ENCODE results near the gene NTN4. TPM values are rescaled to one million over a fixed set of nuclear protein-coding genes. Genes with fewer than 3 reads are reported as not detected.

The NTN4 gene
- total RNA-seq, 2 donors from 2014 or later: 72.3 to 79.2 TPM

GRCh38 chr12:95629392-95629791 is 161.2 kb downstream of the NTN4 start:
- no peaks in the 10 kb centered on the region for H3K36me3 ChIP-seq
- peak overlapping the region in 1 of 2 donors; percentile 19 for H3K27ac ChIP-seq
- TF ChIP-seq CTCF (IDR thresholded peaks at IDR 0.05): no peak
- DNase-seq (ENCODE audit: low spot score): no peak
- H3K9me3 ChIP-seq: no peaks in the 10 kb centered on the region
- H3K4me3 ChIP-seq: no peak overlapping the region
- no peaks in the 10 kb centered on the region for H3K27me3 ChIP-seq (replicated peaks; ENCODE audit: insufficient read depth)
- peaks cover 13 to 32% of the 10 kb centered on the region in 2 donors for H3K4me1 ChIP-seq (ENCODE audit: control insufficient read depth in 1 of 2, low read depth in 2 of 2)
- no peak for ATAC-seq (ENCODE audit: insufficient number of reproducible peaks, low FRiP score, low read depth)

- no peak for TF ChIP-seq CTCF (IDR thresholded peaks at IDR 0.05)
- H3K27ac ChIP-seq: no peak overlapping the region
- H3K4me3 ChIP-seq: no peak overlapping the region
- DNase-seq (ENCODE audit: low spot score): no peak
- H3K36me3 ChIP-seq: no peaks in the 10 kb centered on the region
- ATAC-seq (ENCODE audit: insufficient number of reproducible peaks, low FRiP score, low read depth): no peak
- H3K9me3 ChIP-seq: no peaks in the 10 kb centered on the region
- no peaks in the 10 kb centered on the region for H3K27me3 ChIP-seq (replicated peaks; ENCODE audit: insufficient read depth)
- peaks cover 5 to 24% of the 10 kb centered on the region in 2 donors for H3K4me1 ChIP-seq (ENCODE audit: control insufficient read depth in 1 of 2, low read depth in 2 of 2)
Measured at GRCh38 chr12:95626854-95627253, 163.7 kb downstream of the NTN4 start.

GRCh38 chr12:95625012-95625411 is 165.6 kb downstream of the NTN4 start:
- peaks cover 5 to 19% of the 10 kb centered on the region in 2 donors for H3K4me1 ChIP-seq (ENCODE audit: control insufficient read depth in 1 of 2, low read depth in 2 of 2)
- TF ChIP-seq CTCF (IDR thresholded peaks at IDR 0.05): no peak
- H3K27me3 ChIP-seq (replicated peaks; ENCODE audit: insufficient read depth): no peaks in the 10 kb centered on the region
- DNase-seq (ENCODE audit: low spot score): no peak
- no peak overlapping the region for H3K27ac ChIP-seq
- H3K36me3 ChIP-seq: no peaks in the 10 kb centered on the region
- no peaks in the 10 kb centered on the region for H3K9me3 ChIP-seq
- ATAC-seq (ENCODE audit: insufficient number of reproducible peaks, low FRiP score, low read depth): no peak
- H3K4me3 ChIP-seq: no peak overlapping the region

GRCh38 chr12:95624589-95624988 is 166.0 kb downstream of the NTN4 start:
- H3K27ac ChIP-seq: no peak overlapping the region

GRCh38 chr12:95623554-95624170 is 166.9 kb downstream of the NTN4 start:
- Histone ChIP-seq H3K27me3 (replicated peaks; ENCODE audit: insufficient read depth) (no peaks in the 10 kb centered on the region), H3K4me1 (ENCODE audit: control insufficient read depth in 1 of 2, low read depth in 2 of 2) (peaks cover 3 to 7% of the 10 kb centered on the region in 2 donors), H3K27ac (no peak overlapping the region), H3K36me3 (no peaks in the 10 kb centered on the region), H3K9me3 (no peaks in the 10 kb centered on the region), H3K4me3 (no peak overlapping the region)
- no peak for DNase-seq (ENCODE audit: low spot score)
- ATAC-seq (ENCODE audit: insufficient number of reproducible peaks, low FRiP score, low read depth): peak; percentile 97
- peak; percentile 55 for TF ChIP-seq CTCF (IDR thresholded peaks at IDR 0.05)

More at GRCh38 chr12:95624589-95624988, 166.0 kb downstream of the NTN4 start:
- peaks cover 5 to 16% of the 10 kb centered on the region in 2 donors for H3K4me1 ChIP-seq (ENCODE audit: control insufficient read depth in 1 of 2, low read depth in 2 of 2)
- no peak overlapping the region for H3K4me3 ChIP-seq
- no peaks in the 10 kb centered on the region for H3K27me3 ChIP-seq (replicated peaks; ENCODE audit: insufficient read depth)
- no peaks in the 10 kb centered on the region for H3K36me3 ChIP-seq
- DNase-seq (ENCODE audit: low spot score) (no peak), ATAC-seq (ENCODE audit: insufficient number of reproducible peaks, low FRiP score, low read depth) (no peak)
- TF ChIP-seq CTCF (IDR thresholded peaks at IDR 0.05): no peak
- H3K9me3 ChIP-seq: no peaks in the 10 kb centered on the region

Data from thoracic aorta (tissue), 2 donors.